ENCODE data around the gene HDAC2. TPM values are rescaled to one million over a fixed set of nuclear protein-coding genes. Genes with fewer than 3 reads are reported as not detected.

HDAC2 gene
- total and polyA plus RNA-seq, 2 donors (not counting 3 experiments of a cell fraction or from before 2014, with no cell fraction given): 121 to 142 TPM

- dilution Hi-C loops (cut with MboI; ENCODE audit: extremely low pct_ligation_motif_present, low sequenced_read_pairs) (no loop called here), intact Hi-C loops (cut with micrococcal nuclease) (no loop called here)
- Histone ChIP-seq H3K4me1 (ENCODE audit: control insufficient read depth, extremely low read depth, insufficient read depth, low read length) (peaks cover 6% of the 10 kb centered on the region), H3K9ac (replicated peaks; ENCODE audit: extremely low read depth, insufficient read depth, low read length) (no peak overlapping the region), H4K20me1 (replicated peaks; ENCODE audit: control insufficient read depth, extremely low read depth, insufficient read depth, low read length) (no peaks in the 10 kb centered on the region), H3K4me3 (replicated peaks in 1 of 3; ENCODE audit: insufficient read depth in 1 of 3, low read depth in 1 of 3, low read length in 3 of 3) (no peak overlapping the region), H3K27ac (ENCODE audit: insufficient read depth, low read depth, low read length) (no peak overlapping the region), H3K4me2 (ENCODE audit: insufficient read depth, low read length) (no peak overlapping the region), H3K9me1 (replicated peaks; ENCODE audit: control insufficient read depth, extremely low read depth, insufficient read depth, low read length) (no peaks in the 10 kb centered on the region), H3K27me3 (ENCODE audit: control insufficient read depth in 2 of 2, insufficient read depth in 2 of 2, low read length in 2 of 2) (no peaks in the 10 kb centered on the region), H3K36me3 (ENCODE audit: control insufficient read depth in 2 of 2, extremely low read depth in 1 of 2, insufficient read depth in 2 of 2, low read length in 2 of 2) (no peaks in the 10 kb centered on the region), H3K79me2 (ENCODE audit: control insufficient read depth, insufficient read depth, low read length) (no peaks in the 10 kb centered on the region), H3K9me3 (replicated peaks; ENCODE audit: control insufficient read depth, insufficient read depth, low read length) (no peaks in the 10 kb centered on the region), H2AFZ (ENCODE audit: low read depth, low read length) (no peak overlapping the region)
- no peak for TF ChIP-seq MAX (IDR thresholded peaks at IDR 0.05; ENCODE audit: insufficient read depth, insufficient read length)
- no peak for TF ChIP-seq POLR2AphosphoS5 (IDR thresholded peaks at IDR 0.05; ENCODE audit: insufficient read depth, low read depth, low read length)
- no peak for TF ChIP-seq MYC (IDR thresholded peaks at IDR 0.05; ENCODE audit: low read depth, low read length)
- TF ChIP-seq JUN (IDR thresholded peaks at IDR 0.05; ENCODE audit: borderline replicate concordance, insufficient read depth, insufficient read length, low read depth): no peak
- no peak for TF ChIP-seq FOS (IDR thresholded peaks at IDR 0.05; ENCODE audit: borderline replicate concordance, insufficient read depth, low read length)
- TF ChIP-seq POLR2A (IDR thresholded peaks at IDR 0.05; ENCODE audit: low read depth, low read length): no peak
- no peak for TF ChIP-seq GATA2 (IDR thresholded peaks at IDR 0.05; ENCODE audit: insufficient read depth, insufficient read length, low read depth, low read length)
- TF ChIP-seq EZH2 (IDR thresholded peaks at IDR 0.05; ENCODE audit: borderline replicate concordance, low read depth, low read length, severe bottlenecking): no peak
- TF ChIP-seq CTCF (IDR thresholded peaks at IDR 0.05; ENCODE audit: extremely low read depth in 1 of 2, insufficient read depth in 1 of 2, low read depth in 1 of 2, low read length in 2 of 2): no peak
- ChIA-PET CTCF (interaction anchor here (0.7 to 2.7 kb wide), 4 partner anchors 9 to 30 kb away, joined by 3 to 11 read pairs (median 4); no protein-coding TSS in a partner anchor), POLR2A (no interaction called here)
- no peak for DNase-seq (ENCODE audit: low read depth, low spot score)
- FAIRE-seq: peak; percentile 18
- BruUV-seq (replicated peaks): no TSS peak
Measured at GRCh38 chr6:113888956-113889630, 81.9 kb downstream of the HDAC2 start.

Data from endothelial cell of umbilical vein (primary cell).